ENCODE data around the gene BLTP3B.

BLTP3B gene

DNA sequence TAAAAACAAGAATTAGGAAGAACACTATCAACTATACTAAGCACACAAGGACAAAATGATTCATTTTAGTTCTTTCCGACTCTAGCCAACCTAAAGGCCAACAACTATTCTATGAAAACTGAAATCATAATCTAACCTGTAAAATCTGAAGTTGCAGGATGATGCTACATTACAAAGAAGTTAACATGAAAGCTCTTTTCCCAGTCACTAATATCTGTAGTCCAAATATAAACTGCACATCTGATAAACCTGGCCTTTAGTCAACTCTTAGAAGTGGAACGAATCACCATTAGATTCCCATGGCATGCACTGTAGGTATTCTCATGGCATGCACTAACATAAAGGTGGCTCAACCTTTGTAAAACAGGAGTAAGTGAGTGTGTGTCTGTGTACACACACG, 41.7 kb downstream of the BLTP3B start:
- ChIA-PET CTCF (no interaction called here), POLR2A (no interaction called here)
- TF ChIP-seq, protein P1, sequence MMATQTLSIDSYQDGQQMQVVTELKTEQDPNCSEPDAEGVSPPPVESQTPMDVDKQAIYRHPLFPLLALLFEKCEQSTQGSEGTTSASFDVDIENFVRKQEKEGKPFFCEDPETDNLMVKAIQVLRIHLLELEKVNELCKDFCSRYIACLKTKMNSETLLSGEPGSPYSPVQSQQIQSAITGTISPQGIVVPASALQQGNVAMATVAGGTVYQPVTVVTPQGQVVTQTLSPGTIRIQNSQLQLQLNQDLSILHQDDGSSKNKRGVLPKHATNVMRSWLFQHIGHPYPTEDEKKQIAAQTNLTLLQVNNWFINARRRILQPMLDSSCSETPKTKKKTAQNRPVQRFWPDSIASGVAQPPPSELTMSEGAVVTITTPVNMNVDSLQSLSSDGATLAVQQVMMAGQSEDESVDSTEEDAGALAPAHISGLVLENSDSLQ (IDR thresholded peaks at IDR 0.05), result no peak
- no peak for TF ChIP-seq SP1 (IDR thresholded peaks at IDR 0.05)
- no peak for TF ChIP-seq L3MBTL2 (conservative IDR thresholded peaks at IDR 0.05)
- no peak for TF ChIP-seq ELF4 (IDR thresholded peaks at IDR 0.05)
- TF ChIP-seq ZNF384 (IDR thresholded peaks at IDR 0.05), result no peak
- TF ChIP-seq FOXA1 (IDR thresholded peaks at IDR 0.05), result no peak
- TF ChIP-seq LEF1 (IDR thresholded peaks at IDR 0.05; ENCODE audit: borderline replicate concordance), result no peak
- no peak for TF ChIP-seq SUZ12 (IDR thresholded peaks at IDR 0.05)
- TF ChIP-seq FOXK2 (IDR thresholded peaks at IDR 0.05), result no peak
- no peak for TF ChIP-seq BHLHE40 (IDR thresholded peaks at IDR 0.05; ENCODE audit: borderline replicate concordance)
- no peak for TF ChIP-seq ARNT (IDR thresholded peaks at IDR 0.05)
- TF ChIP-seq TARDBP (IDR thresholded peaks at IDR 0.05), result no peak
- no peak for TF ChIP-seq CTBP1 (IDR thresholded peaks at IDR 0.05; ENCODE audit: borderline replicate concordance)
- no peak for TF ChIP-seq HDGF (IDR thresholded peaks at IDR 0.05; ENCODE audit: borderline replicate concordance)
- no peak for TF ChIP-seq FOXM1 (IDR thresholded peaks at IDR 0.05; ENCODE audit: borderline replicate concordance)
- no peak for TF ChIP-seq NFRKB (IDR thresholded peaks at IDR 0.05)
- DNase-seq (ENCODE audit: extremely low spot score), result no peak

Data from HEK293T (cell line).